ENCODE data around the gene NCR3LG1. TPM values are rescaled to one million over a fixed set of nuclear protein-coding genes. Genes with fewer than 3 reads are reported as not detected.

The NCR3LG1 gene
- polyA plus RNA-seq, 1 donor (not counting 4 experiments of a cell fraction or from before 2014, with no cell fraction given) = 3.9 TPM

- no peak overlapping the region for H2AFZ ChIP-seq (ENCODE audit: control insufficient read depth, low read length)
- no peak for FAIRE-seq
- dilution Hi-C loops (cut with MboI; ENCODE audit: extremely low pct_ligation_motif_present, low sequenced_read_pairs) = no loop called here
Observed at GRCh38 chr11:17408641-17409040, 57.0 kb downstream of the NCR3LG1 start.

GRCh38 chr11:17410606-17411379 lies 59.2 kb downstream of the NCR3LG1 start:
- Histone ChIP-seq H3K4me2 (ENCODE audit: control insufficient read depth, extremely low read depth, insufficient read depth, low read depth, low read length) (no peak overlapping the region), H3K9ac (ENCODE audit: control insufficient read depth, extremely low read depth, insufficient read depth, low read length) (no peak overlapping the region), H3K9me3 (ENCODE audit: control insufficient read depth, low read depth, low read length) (no peaks in the 10 kb centered on the region), H3K27me3 (ENCODE audit: control insufficient read depth, extremely low read depth, insufficient read depth, low read length) (peaks cover 15% of the 10 kb centered on the region), H3K27ac (ENCODE audit: control insufficient read depth, insufficient read depth, low read length) (no peak overlapping the region), H3K4me3 (ENCODE audit: control insufficient read depth in 2 of 3, extremely low read depth in 1 of 3, insufficient read depth in 2 of 3, low read depth in 1 of 3, low read length in 3 of 3) (no peak overlapping the region), H2AFZ (ENCODE audit: control insufficient read depth, low read length) (no peak overlapping the region), H3K79me2 (ENCODE audit: control insufficient read depth, insufficient read depth, low read length) (no peaks in the 10 kb centered on the region), H3K36me3 (ENCODE audit: control insufficient read depth in 2 of 2, extremely low read depth in 1 of 2, insufficient read depth in 2 of 2, low read length in 2 of 2) (no peaks in the 10 kb centered on the region), H3K4me1 (ENCODE audit: control insufficient read depth, extremely low read depth, insufficient read depth, low read length) (no peaks in the 10 kb centered on the region), H4K20me1 (ENCODE audit: control insufficient read depth, extremely low read depth, insufficient read depth, low read length) (no peaks in the 10 kb centered on the region), H3K9me1 (ENCODE audit: control insufficient read depth, extremely low read depth, insufficient read depth, low read length) (no peaks in the 10 kb centered on the region)
- no peak for FAIRE-seq
- no peak for DNase-seq (ENCODE audit: low read depth, low spot score)
- dilution Hi-C loops (cut with MboI; ENCODE audit: extremely low pct_ligation_motif_present, low sequenced_read_pairs) = no loop called here
- TF ChIP-seq EZH2 (IDR thresholded peaks at IDR 0.05; ENCODE audit: low read length) = no peak
- no peak for TF ChIP-seq CTCF (optimal IDR thresholded peaks at IDR 0.05 in 1 of 3, IDR thresholded peaks at IDR 0.05 in 1 of 3, conservative IDR thresholded peaks at IDR 0.05 in 1 of 3; ENCODE audit: extremely low read depth in 1 of 3, insufficient read depth in 2 of 3, low read length in 3 of 3)

More at GRCh38 chr11:17408641-17409040, 57.0 kb downstream of the NCR3LG1 start:
- H4K20me1 ChIP-seq (ENCODE audit: control insufficient read depth, extremely low read depth, insufficient read depth, low read length) = no peaks in the 10 kb centered on the region
- H3K9ac ChIP-seq (ENCODE audit: control insufficient read depth, extremely low read depth, insufficient read depth, low read length) = no peak overlapping the region
- no peaks in the 10 kb centered on the region for H3K36me3 ChIP-seq (ENCODE audit: control insufficient read depth in 2 of 2, extremely low read depth in 1 of 2, insufficient read depth in 2 of 2, low read length in 2 of 2)
- no peaks in the 10 kb centered on the region for H3K4me1 ChIP-seq (ENCODE audit: control insufficient read depth, extremely low read depth, insufficient read depth, low read length)
- H3K27me3 ChIP-seq (ENCODE audit: control insufficient read depth, extremely low read depth, insufficient read depth, low read length) = peaks cover 4% of the 10 kb centered on the region
- no peaks in the 10 kb centered on the region for H3K9me1 ChIP-seq (ENCODE audit: control insufficient read depth, extremely low read depth, insufficient read depth, low read length)
- H3K4me3 ChIP-seq (ENCODE audit: control insufficient read depth in 2 of 3, extremely low read depth in 1 of 3, insufficient read depth in 2 of 3, low read depth in 1 of 3, low read length in 3 of 3) = no peak overlapping the region
- H3K9me3 ChIP-seq (ENCODE audit: control insufficient read depth, low read depth, low read length) = no peaks in the 10 kb centered on the region
- no peak overlapping the region for H3K27ac ChIP-seq (ENCODE audit: control insufficient read depth, insufficient read depth, low read length)
- no peak for DNase-seq (ENCODE audit: low read depth, low spot score)
- no peak overlapping the region for H3K4me2 ChIP-seq (ENCODE audit: control insufficient read depth, extremely low read depth, insufficient read depth, low read depth, low read length)
- no peak for TF ChIP-seq EZH2 (IDR thresholded peaks at IDR 0.05; ENCODE audit: low read length)
- no peak for TF ChIP-seq CTCF (optimal IDR thresholded peaks at IDR 0.05 in 1 of 3, IDR thresholded peaks at IDR 0.05 in 1 of 3, conservative IDR thresholded peaks at IDR 0.05 in 1 of 3; ENCODE audit: extremely low read depth in 1 of 3, insufficient read depth in 2 of 3, low read length in 3 of 3)
- H3K79me2 ChIP-seq (ENCODE audit: control insufficient read depth, insufficient read depth, low read length) = no peaks in the 10 kb centered on the region

Data from keratinocyte (primary cell).